SJCRH30 (cell line): Measurements from ENCODE around the gene EGLN1. TPM values are rescaled to one million over a fixed set of nuclear protein-coding genes. Genes with fewer than 3 reads are reported as not detected.

ENCODE experiments used
- DNase-seq, 2 experiments: peaks; one replicate each; pipeline ENCODE4 v3.0.0-alpha.2; 2015 to 2020
- H3K27ac ChIP-seq: fragments of 250-450 bp; sonication (Bioruptor Pico); 2 replicates; pipeline ENCODE4 v1.5.1; 2020; ENCODE audit warnings: mild to moderate bottlenecking, moderate library complexity
- H3K27me3 ChIP-seq: fragments of 250-450 bp; sonication (Bioruptor Pico); 2 replicates; pipeline ENCODE4 v1.5.1; 2020; ENCODE audit warnings: mild to moderate bottlenecking, moderate library complexity
- H3K36me3 ChIP-seq: fragments of 250-450 bp; sonication (Bioruptor Pico); 2 replicates; pipeline ENCODE4 v1.5.1; 2020; ENCODE audit warnings: mild to moderate bottlenecking, moderate library complexity
- H3K4me1 ChIP-seq: fragments of 250-450 bp; sonication (Bioruptor Pico); 2 replicates; pipeline ENCODE4 v1.5.1; 2020; ENCODE audit warnings: mild to moderate bottlenecking, moderate library complexity
- H3K4me3 ChIP-seq: fragments of 250-450 bp; sonication (Bioruptor Pico); 2 replicates; pipeline ENCODE4 v1.5.1; 2020; ENCODE audit warnings: mild to moderate bottlenecking, moderate library complexity
- H3K9me3 ChIP-seq: fragments of 250-450 bp; sonication (Bioruptor Pico); replicated peaks from 2 replicates; pipeline ENCODE4 v1.5.1; 2020; ENCODE audit warnings: mild to moderate bottlenecking, moderate library complexity
- total RNA-seq: library from RNA; depleted of rRNA; stranded (reverse); fragments of >200 nt; shearing (Covaris generic); gene quantifications from 2 replicates; pipeline ENCODE4 v1.2.3, GENCODE V29; 2014

The EGLN1 gene
- total RNA-seq, 1 experiment from 2014 or later, result 26.7 TPM

- no peak overlapping the region for H3K27ac ChIP-seq
- H3K9me3 ChIP-seq, result no peaks in the 10 kb centered on the region
- H3K4me3 ChIP-seq, result no peak overlapping the region
- no peaks in the 10 kb centered on the region for H3K27me3 ChIP-seq
- H3K36me3 ChIP-seq, result no peaks in the 10 kb centered on the region; the same call in 1 of the 2 replicates
- 0 out of 2 replicates have a peak, but pooled peaks cover 5% of the 10 kb centered on the region for H3K4me1 ChIP-seq
- DNase-seq, result no peak
Measured at GRCh38 chr1:231417513-231417912, 4.6 kb downstream of the EGLN1 start.

GRCh38 chr1:231416901-231417300 is 5.2 kb downstream of the EGLN1 start:
- H3K36me3 ChIP-seq, result no peaks in the 10 kb centered on the region; the same call in 1 of the 2 replicates
- no peak overlapping the region for H3K27ac ChIP-seq
- DNase-seq, result no peak
- no peaks in the 10 kb centered on the region for H3K27me3 ChIP-seq
- 0 out of 2 replicates have a peak, but pooled peaks cover 5% of the 10 kb centered on the region for H3K4me1 ChIP-seq
- H3K9me3 ChIP-seq, result no peaks in the 10 kb centered on the region
- H3K4me3 ChIP-seq, result no peak overlapping the region

GRCh38 chr1:231415018-231415583 is 7.0 kb downstream of the EGLN1 start:
- H3K9me3 ChIP-seq, result no peaks in the 10 kb centered on the region
- DNase-seq, result no peak
- 0 out of 2 replicates have a peak, but pooled peaks cover 5% of the 10 kb centered on the region for H3K4me1 ChIP-seq

GRCh38 chr1:231414260-231415016 is 7.6 kb downstream of the EGLN1 start:
- Histone ChIP-seq H3K27ac (no peak overlapping the region), H3K36me3 (no peaks in the 10 kb centered on the region; the same call in none of the 2 replicates), H3K4me1 (0 out of 2 replicates have a peak, but pooled peaks cover 5% of the 10 kb centered on the region), H3K9me3 (no peaks in the 10 kb centered on the region), H3K4me3 (no peak overlapping the region), H3K27me3 (no peaks in the 10 kb centered on the region)
- DNase-seq, result no peak

More at GRCh38 chr1:231415018-231415583, 7.0 kb downstream of the EGLN1 start:
- no peak overlapping the region for H3K4me3 ChIP-seq
- no peak overlapping the region for H3K27ac ChIP-seq
- H3K27me3 ChIP-seq, result no peaks in the 10 kb centered on the region
- no peaks in the 10 kb centered on the region; the same call in none of the 2 replicates for H3K36me3 ChIP-seq

GRCh38 chr1:231413749-231414082 is 8.4 kb downstream of the EGLN1 start:
- no peaks in the 10 kb centered on the region for H3K4me1 ChIP-seq
- H3K36me3 ChIP-seq, result no peaks in the 10 kb centered on the region; the same call in none of the 2 replicates
- no peak overlapping the region for H3K27ac ChIP-seq
- H3K9me3 ChIP-seq, result no peaks in the 10 kb centered on the region
- DNase-seq, result no peak
- H3K27me3 ChIP-seq, result no peaks in the 10 kb centered on the region
- H3K4me3 ChIP-seq, result no peak overlapping the region

GRCh38 chr1:231411036-231411531 is 11.0 kb downstream of the EGLN1 start:
- Histone ChIP-seq H3K27me3 (no peaks in the 10 kb centered on the region), H3K4me3 (no peak overlapping the region), H3K27ac (no peak overlapping the region), H3K36me3 (peaks cover 6% of the 10 kb centered on the region), H3K4me1 (no peaks in the 10 kb centered on the region), H3K9me3 (no peaks in the 10 kb centered on the region)
- DNase-seq, result no peak

- H3K4me3 ChIP-seq, result no peak overlapping the region
- H3K27ac ChIP-seq, result no peak overlapping the region
- H3K9me3 ChIP-seq, result no peaks in the 10 kb centered on the region
- DNase-seq, result no peak
- H3K27me3 ChIP-seq, result no peaks in the 10 kb centered on the region
- peaks cover 6% of the 10 kb centered on the region for H3K36me3 ChIP-seq
- H3K4me1 ChIP-seq, result no peaks in the 10 kb centered on the region
Measured at GRCh38 chr1:231410036-231410612, 12.0 kb downstream of the EGLN1 start.

GRCh38 chr1:231408528-231409094 is 13.5 kb downstream of the EGLN1 start:
- DNase-seq, result no peak
- no peaks in the 10 kb centered on the region for H3K4me1 ChIP-seq
- no peaks in the 10 kb centered on the region for H3K9me3 ChIP-seq
- H3K36me3 ChIP-seq, result peaks cover 6% of the 10 kb centered on the region
- no peak overlapping the region for H3K4me3 ChIP-seq
- H3K27me3 ChIP-seq, result no peaks in the 10 kb centered on the region
- H3K27ac ChIP-seq, result no peak overlapping the region

GRCh38 chr1:231407547-231408396 is 14.3 kb downstream of the EGLN1 start:
- no peak for DNase-seq
- H3K27me3 ChIP-seq, result no peaks in the 10 kb centered on the region
- no peaks in the 10 kb centered on the region for H3K4me1 ChIP-seq
- H3K27ac ChIP-seq, result no peak overlapping the region
- H3K9me3 ChIP-seq, result no peaks in the 10 kb centered on the region
- no peak overlapping the region for H3K4me3 ChIP-seq
- H3K36me3 ChIP-seq, result peaks cover 6% of the 10 kb centered on the region

- DNase-seq, result no peak
- Histone ChIP-seq H3K36me3 (peaks cover 6% of the 10 kb centered on the region), H3K4me1 (no peaks in the 10 kb centered on the region), H3K9me3 (no peaks in the 10 kb centered on the region), H3K27me3 (no peaks in the 10 kb centered on the region), H3K4me3 (no peak overlapping the region), H3K27ac (no peak overlapping the region)
Measured at GRCh38 chr1:231407049-231407448, 15.0 kb downstream of the EGLN1 start.

GRCh38 chr1:231404318-231404717 is 17.8 kb downstream of the EGLN1 start:
- Histone ChIP-seq H3K4me3 (no peak overlapping the region), H3K27me3 (no peaks in the 10 kb centered on the region), H3K4me1 (no peaks in the 10 kb centered on the region), H3K9me3 (no peaks in the 10 kb centered on the region), H3K36me3 (peaks cover 6% of the 10 kb centered on the region; the same call in 1 of the 2 replicates), H3K27ac (no peak overlapping the region)
- no peak for DNase-seq

- H3K27me3 ChIP-seq, result no peaks in the 10 kb centered on the region
- H3K4me1 ChIP-seq, result no peaks in the 10 kb centered on the region
- H3K9me3 ChIP-seq, result no peaks in the 10 kb centered on the region
- no peaks in the 10 kb centered on the region for H3K36me3 ChIP-seq
- H3K27ac ChIP-seq, result no peak overlapping the region
- no peak overlapping the region for H3K4me3 ChIP-seq
- DNase-seq, result no peak
Measured at GRCh38 chr1:231401478-231401877, 20.6 kb downstream of the EGLN1 start.

GRCh38 chr1:231397886-231398671 is 24.0 kb downstream of the EGLN1 start:
- Histone ChIP-seq H3K9me3 (no peaks in the 10 kb centered on the region), H3K27ac (no peak overlapping the region), H3K4me1 (peaks cover 7% of the 10 kb centered on the region), H3K36me3 (no peaks in the 10 kb centered on the region), H3K4me3 (no peak overlapping the region), H3K27me3 (no peaks in the 10 kb centered on the region)
- DNase-seq, result no peak

- DNase-seq, result no peak
- Histone ChIP-seq H3K27me3 (no peaks in the 10 kb centered on the region), H3K36me3 (no peaks in the 10 kb centered on the region), H3K4me3 (no peak overlapping the region), H3K9me3 (no peaks in the 10 kb centered on the region), H3K4me1 (peaks cover 7% of the 10 kb centered on the region), H3K27ac (no peak overlapping the region)
Measured at GRCh38 chr1:231396643-231397042, 25.4 kb downstream of the EGLN1 start.
